Fibroblast of skin of scalp (primary cell): ENCODE measurements around the gene PRAMEF5.
"Not testable (repeated sequence)": the region's sequence is repeated elsewhere in the genome, so short reads cannot be mapped to it uniquely, and the experiment has no call there.

Experiments used
- DNase-seq: peaks from one replicate; pipeline ENCODE4 v3.0.0-alpha.2; 2013

Gene PRAMEF5

DNA sequence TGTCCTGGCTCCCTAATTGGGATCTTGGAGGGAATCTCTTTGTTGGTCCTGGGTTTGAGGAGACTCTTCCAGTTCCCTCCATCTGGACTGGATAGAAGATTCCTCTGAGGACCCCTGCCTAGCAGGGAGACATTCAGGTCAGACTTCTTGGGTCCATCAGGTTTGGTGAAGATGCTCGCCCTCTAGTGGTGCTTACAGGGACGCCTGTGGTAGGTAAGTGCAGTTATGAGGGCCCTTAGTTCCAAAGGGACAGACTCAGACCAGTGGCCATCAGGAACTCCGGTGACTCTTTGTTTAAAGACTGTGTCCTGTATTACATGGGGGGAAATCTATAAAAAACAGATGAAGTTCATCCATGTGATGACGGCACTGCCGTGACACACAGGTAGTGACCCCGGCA lies 23.0 kb downstream of the PRAMEF5 start:
- not testable (repeated sequence) for DNase-seq

DNA sequence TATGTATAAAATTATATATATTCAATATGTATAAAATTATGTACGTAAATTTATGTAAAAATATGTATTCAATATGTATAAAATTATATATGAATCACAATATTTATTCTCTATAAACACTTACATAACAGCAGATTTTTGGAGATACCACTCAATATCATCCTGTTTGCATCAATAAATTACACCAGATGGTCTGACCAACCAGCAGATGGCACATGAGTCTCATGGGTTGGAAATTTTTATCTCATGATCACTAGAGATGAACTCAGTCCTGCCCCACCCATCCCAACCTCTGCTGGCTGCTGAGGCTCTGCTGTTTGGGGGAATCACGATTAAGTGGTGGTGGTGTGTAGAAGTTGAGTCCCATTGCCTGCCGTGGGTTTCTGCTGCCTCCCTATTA lies 25.6 kb downstream of the PRAMEF5 start:
- not testable (repeated sequence) for DNase-seq

DNA sequence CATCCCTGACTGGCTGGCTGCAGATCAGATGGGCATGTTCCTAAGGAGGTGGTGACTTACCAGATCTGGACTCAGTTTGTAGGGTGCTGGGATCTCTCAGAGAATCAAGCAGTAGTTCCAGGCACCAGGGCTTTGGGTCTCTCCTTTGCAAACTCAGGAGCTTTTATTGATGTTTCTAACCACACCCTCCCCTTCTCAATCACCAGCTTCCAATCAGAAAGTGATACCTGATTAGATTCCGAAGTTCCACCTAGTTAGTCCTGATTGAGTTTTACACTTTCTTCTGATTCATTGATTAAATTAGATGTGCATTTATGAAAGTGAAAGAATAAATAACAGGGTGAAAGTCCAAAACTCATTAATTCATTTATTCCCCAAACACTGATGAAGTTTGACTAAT lies 31.0 kb downstream of the PRAMEF5 start, which contains the start of gene PRAMEF8:
Gene PRAMEF8 (minus strand): TSS at position 101 of the 400 bp plus-strand sequence. CDS start 1,046 bp downstream, outside the sequence.
- DNase-seq, result not testable (repeated sequence)

DNA sequence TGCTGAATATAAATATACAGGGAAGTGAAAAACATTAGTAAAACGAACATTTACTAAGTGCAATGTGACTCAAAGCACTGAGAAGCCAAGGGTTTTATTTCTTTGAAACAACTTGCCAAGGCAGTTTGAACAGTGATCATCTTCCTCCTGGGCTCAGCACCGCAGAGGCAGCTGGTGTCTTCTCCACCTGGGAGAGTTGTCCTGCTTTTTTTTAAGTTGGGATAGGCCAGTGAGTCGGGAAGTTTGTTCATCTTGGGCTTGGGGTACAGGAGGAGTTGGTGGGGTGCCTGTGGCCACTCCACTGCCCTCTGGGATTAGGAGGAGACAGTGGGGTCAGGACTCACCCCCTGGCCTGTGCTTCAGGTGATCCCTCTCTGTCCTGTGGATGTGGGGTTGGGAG lies 35.0 kb downstream of the PRAMEF5 start:
- not testable (repeated sequence) for DNase-seq

DNA sequence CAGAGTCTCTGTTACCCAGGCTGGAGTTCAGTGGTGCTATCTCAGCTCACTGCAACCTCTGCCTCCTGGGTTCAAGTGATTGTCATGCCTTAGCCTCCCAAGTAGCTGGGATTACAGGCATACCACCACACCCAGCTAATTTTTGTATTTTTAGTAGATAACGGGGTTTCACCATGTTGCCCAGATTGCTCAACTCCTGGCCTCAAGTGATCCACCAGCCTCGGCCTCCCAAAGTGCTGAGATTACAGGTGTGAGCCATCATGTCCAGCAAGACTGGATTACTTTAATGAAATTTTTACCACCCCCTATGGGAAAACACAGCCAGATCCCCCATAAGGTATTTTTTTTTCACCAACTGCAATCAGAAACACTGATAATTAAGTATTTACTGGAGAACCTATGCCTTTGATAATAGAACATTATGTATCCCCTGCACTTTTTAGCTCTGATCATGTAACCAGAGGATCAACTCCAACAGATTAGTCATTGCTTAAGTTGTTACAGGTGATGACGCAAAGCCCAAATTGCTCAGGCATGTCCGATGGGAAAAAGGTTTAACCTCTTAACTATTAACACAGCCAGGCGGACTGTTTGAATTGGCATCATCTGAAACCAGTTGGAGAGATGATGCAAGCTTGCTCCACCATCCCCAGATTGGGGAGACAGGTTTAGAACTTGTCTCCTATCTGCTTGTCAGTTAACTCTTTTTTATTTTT lies 43.4 kb downstream of the PRAMEF5 start:
- not testable (repeated sequence) for DNase-seq

DNA sequence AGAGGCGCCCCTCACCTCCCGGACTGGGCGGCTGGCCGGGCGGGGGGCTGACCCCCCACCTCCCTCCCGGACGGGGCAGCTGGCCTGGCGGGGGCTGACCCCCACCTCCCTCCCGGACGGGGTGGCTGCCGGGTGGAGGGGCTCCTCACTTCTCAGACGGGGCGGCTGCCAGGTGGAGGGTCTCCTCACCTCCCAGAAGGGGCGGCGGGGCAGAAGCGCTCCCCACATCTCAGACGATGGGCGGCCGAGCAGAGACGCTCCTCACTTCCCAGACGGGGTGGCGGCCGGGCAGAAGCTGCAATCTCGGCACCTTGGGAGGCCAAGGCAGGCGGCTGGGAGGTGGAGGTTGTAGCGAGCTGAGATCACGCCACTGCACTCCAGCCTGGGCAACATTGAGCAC lies 44.7 kb downstream of the PRAMEF5 start:
- not testable (repeated sequence) for DNase-seq

DNA sequence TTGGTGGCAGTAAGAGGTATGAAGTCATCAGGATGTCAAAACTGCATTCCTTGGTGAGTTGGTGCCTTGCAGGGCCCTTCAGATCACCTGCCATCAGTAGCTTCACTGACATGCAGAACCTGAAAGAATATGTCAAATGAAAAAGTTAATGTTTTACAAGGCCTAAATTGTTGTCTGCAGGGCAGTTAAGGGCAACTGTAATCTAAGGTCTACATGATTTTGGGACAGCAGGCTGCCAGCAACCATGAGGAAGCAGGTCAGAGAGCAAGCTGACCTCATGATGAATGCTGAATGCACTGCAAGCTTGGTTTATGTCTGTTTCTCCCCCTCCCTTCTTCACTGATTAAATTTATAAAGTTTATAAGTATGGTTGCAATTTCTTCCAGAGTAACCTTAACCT lies 48.2 kb downstream of the PRAMEF5 start:
- DNase-seq, result not testable (repeated sequence)

DNA sequence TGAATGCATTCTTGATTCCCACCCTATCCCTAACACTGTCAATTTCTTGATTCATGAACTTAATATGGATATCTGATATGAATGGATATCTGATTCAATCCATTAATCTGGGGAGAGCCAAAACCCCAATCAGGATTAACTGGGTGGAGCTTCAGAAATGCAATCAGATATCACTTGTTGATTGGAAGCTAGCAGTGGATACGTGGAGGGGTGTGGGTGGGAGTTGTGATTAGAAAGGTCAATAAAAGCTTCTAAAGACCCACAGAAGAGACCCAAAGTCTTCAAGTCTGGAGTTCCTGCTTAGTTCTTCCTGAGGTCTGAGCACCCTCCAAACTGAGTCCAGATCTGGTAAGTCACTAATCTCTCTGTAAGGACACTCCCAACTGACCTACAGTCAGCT lies 49.2 kb downstream of the PRAMEF5 start, which contains the start of gene PRAMEF33:
Gene PRAMEF33 (plus strand): TSS at position 301 of the 400 bp plus-strand sequence. CDS start 2,416 bp downstream, outside the sequence.
- not testable (repeated sequence) for DNase-seq
